ENCODE results near the gene MT4. TPM values are rescaled to one million over a fixed set of nuclear protein-coding genes. Genes with fewer than 3 reads are reported as not detected.
A peak's percentile ranks its signal among the peaks of the same experiment; 100 is the strongest.

The MT4 gene
- total RNA-seq, 4 donors from 2014 or later: not detected

GRCh38 chr16:56589141-56590039 is 24.5 kb downstream of the MT4 start, which contains the start of gene MT3:
Gene MT3 (plus strand): TSS chr16:56589528. CDS start chr16:56589591, 63 bp downstream.
- no peaks in the 10 kb centered on the region for H3K9me3 ChIP-seq
- 5% methylated on average over 20 to 35 of the region's 87 CpGs for WGBS, 2 donors
- peaks cover 6 to 69% (median 11%) of the 10 kb centered on the region in 4 donors for H3K27me3 ChIP-seq
- no peaks in the 10 kb centered on the region for H3K36me3 ChIP-seq
- intact Hi-C loops (cut with DNase I): loop anchor here (10.0 kb wide), 1 partner anchor 115 kb away; no protein-coding TSS in a partner anchor
- no peak for TF ChIP-seq POLR2A (IDR thresholded peaks at IDR 0.05)
- TF ChIP-seq CTCF (IDR thresholded peaks at IDR 0.05): no peak
- no peak for DNase-seq
- peak within 1 kb of the TSS; percentile 23 to 65 (median 38) for H3K4me3 ChIP-seq
- H3K27ac ChIP-seq: no peak within 1 kb of the TSS
- H3K4me1 ChIP-seq: peaks cover 8 to 13% (median 8%) of the 10 kb centered on the region in 3 donors

DNA sequence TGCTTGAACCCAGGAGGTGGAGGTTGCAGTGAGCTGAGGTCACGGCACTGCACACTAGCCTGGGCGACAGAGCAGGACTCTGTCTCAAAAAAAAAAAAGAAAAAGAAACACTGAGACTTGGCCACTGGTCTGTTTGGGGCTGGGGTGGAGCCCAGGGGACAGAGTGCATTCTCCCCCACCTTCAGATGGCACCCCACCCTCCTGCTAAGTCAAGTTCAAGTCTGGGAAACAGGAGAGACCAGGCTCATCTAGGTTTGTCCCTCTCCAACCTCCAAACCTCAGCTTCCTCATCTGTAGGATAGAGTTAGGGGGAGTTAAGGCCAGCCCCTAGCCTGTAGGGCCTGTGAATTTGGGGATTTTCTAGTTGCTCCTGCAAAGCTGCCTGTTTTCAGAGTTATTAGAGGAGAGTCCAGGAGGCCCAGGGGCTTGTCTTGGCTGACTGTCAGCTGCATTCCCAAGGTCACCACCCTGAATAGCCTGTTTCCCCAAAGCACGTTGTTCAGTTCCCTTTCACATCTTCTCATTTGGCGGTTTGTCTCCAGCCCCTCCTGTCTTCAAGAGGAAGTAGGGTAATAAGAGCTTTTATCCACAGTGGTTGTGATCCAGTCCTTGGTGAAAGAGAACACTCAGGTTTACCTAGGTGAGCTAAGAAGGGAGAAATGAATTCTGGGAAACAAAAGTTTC is 26.6 kb downstream of the MT4 start:
- H3K36me3 ChIP-seq: no peaks in the 10 kb centered on the region
- DNase-seq: no peak
- intact Hi-C loops (cut with DNase I): no loop called here
- 46 to 74% methylated on average over 2 to 4 of the region's 4 CpGs for WGBS, 2 donors
- no peak overlapping the region for H3K27ac ChIP-seq
- TF ChIP-seq CTCF (IDR thresholded peaks at IDR 0.05) (no peak), POLR2A (IDR thresholded peaks at IDR 0.05) (no peak)
- H3K27me3 ChIP-seq: peaks cover 6 to 58% (median 11%) of the 10 kb centered on the region in 4 donors
- no peaks in the 10 kb centered on the region for H3K9me3 ChIP-seq
- H3K4me1 ChIP-seq: peaks cover 8 to 13% (median 8%) of the 10 kb centered on the region in 3 donors
- no peak overlapping the region for H3K4me3 ChIP-seq

- Histone ChIP-seq H3K9me3 (no peaks in the 10 kb centered on the region), H3K27ac (no peak overlapping the region), H3K27me3 (peaks cover 6 to 42% (median 10%) of the 10 kb centered on the region in 4 donors), H3K4me1 (peaks cover 8 to 13% (median 8%) of the 10 kb centered on the region in 3 donors), H3K36me3 (no peaks in the 10 kb centered on the region), H3K4me3 (no peak overlapping the region)
- no peak for TF ChIP-seq CTCF (IDR thresholded peaks at IDR 0.05)
- TF ChIP-seq POLR2A (IDR thresholded peaks at IDR 0.05): no peak
- no peak for DNase-seq
- intact Hi-C loops (cut with DNase I): no loop called here
- WGBS, 2 donors: 70 to 94% methylated on average over 6 of the region's 6 CpGs
Measured at GRCh38 chr16:56593573-56594291, 28.9 kb downstream of the MT4 start.

- Histone ChIP-seq H3K27ac (no peak overlapping the region), H3K4me1 (peaks cover 4 to 8% (median 6%) of the 10 kb centered on the region in 3 donors), H3K36me3 (no peaks in the 10 kb centered on the region), H3K4me3 (no peak overlapping the region), H3K9me3 (no peaks in the 10 kb centered on the region), H3K27me3 (peaks cover 5 to 36% (median 6%) of the 10 kb centered on the region in 4 donors)
- DNase-seq: no peak
- intact Hi-C loops (cut with DNase I): no loop called here
- 93 to 95% methylated on average over 5 of the region's 5 CpGs for WGBS, 2 donors
- TF ChIP-seq CTCF (IDR thresholded peaks at IDR 0.05) (no peak), POLR2A (IDR thresholded peaks at IDR 0.05) (no peak)
Measured at GRCh38 chr16:56594292-56594619, 29.4 kb downstream of the MT4 start.

Measured in esophagus squamous epithelium (tissue), 5 donors.